ENCODE measurements around the gene SCAMP3.

The SCAMP3 gene

GRCh38 chr1:155285631-155286044 is 23.5 kb upstream of the SCAMP3 start:
- DNase-seq (ENCODE audit: low read depth): no peak

GRCh38 chr1:155285063-155285462 is 22.9 kb upstream of the SCAMP3 start:
- DNase-seq (ENCODE audit: low read depth): no peak

GRCh38 chr1:155284476-155284875 is 22.3 kb upstream of the SCAMP3 start:
- DNase-seq (ENCODE audit: low read depth): no peak

- DNase-seq (ENCODE audit: low read depth): no peak
Observed at GRCh38 chr1:155282488-155283091, 20.4 kb upstream of the SCAMP3 start.

- DNase-seq (ENCODE audit: low read depth): no peak
Observed at GRCh38 chr1:155279268-155279667, 17.1 kb upstream of the SCAMP3 start.

- DNase-seq (ENCODE audit: low read depth): no peak
Observed at GRCh38 chr1:155278689-155279160, 16.6 kb upstream of the SCAMP3 start.

GRCh38 chr1:155277902-155278688 is 15.9 kb upstream of the SCAMP3 start:
- no peak for DNase-seq (ENCODE audit: low read depth)

- DNase-seq (ENCODE audit: low read depth): peak; percentile 87
Observed at GRCh38 chr1:155277070-155277901, 15.1 kb upstream of the SCAMP3 start, which contains the start of gene HCN3. Gene HCN3 (plus strand): TSS chr1:155277463. CDS start chr1:155277591, 128 bp downstream.

GRCh38 chr1:155273343-155274245 is 11.4 kb upstream of the SCAMP3 start, which contains the start of gene CLK2:
Gene CLK2 (minus strand): TSS chr1:155273504. CDS start chr1:155270977, 2,527 bp downstream.
- DNase-seq (ENCODE audit: low read depth): peak; percentile 70

- DNase-seq (ENCODE audit: low read depth): no peak
Observed at GRCh38 chr1:155272466-155273342, 10.5 kb upstream of the SCAMP3 start.

- DNase-seq (ENCODE audit: low read depth): no peak
Observed at GRCh38 chr1:155269381-155269780, 7.2 kb upstream of the SCAMP3 start.

GRCh38 chr1:155268630-155269029 is 6.5 kb upstream of the SCAMP3 start:
- DNase-seq (ENCODE audit: low read depth): no peak

GRCh38 chr1:155267373-155267772 is 5.2 kb upstream of the SCAMP3 start:
- no peak for DNase-seq (ENCODE audit: low read depth)

GRCh38 chr1:155266553-155266952 is 4.4 kb upstream of the SCAMP3 start:
- no peak for DNase-seq (ENCODE audit: low read depth)

- no peak for DNase-seq (ENCODE audit: low read depth)
Observed at GRCh38 chr1:155263067-155263466, 907 bp upstream of the SCAMP3 start.

GRCh38 chr1:155261493-155261851 is 688 bp downstream of the SCAMP3 start:
- no peak for DNase-seq (ENCODE audit: low read depth)

- no peak for DNase-seq (ENCODE audit: low read depth)
Observed at GRCh38 chr1:155260276-155260675, 1.9 kb downstream of the SCAMP3 start.

- no peak for DNase-seq (ENCODE audit: low read depth)
Observed at GRCh38 chr1:155256058-155256852, 5.9 kb downstream of the SCAMP3 start.

GRCh38 chr1:155255243-155256007 is 6.7 kb downstream of the SCAMP3 start, which contains the start of gene ENTREP3:
Gene ENTREP3 (minus strand): TSS chr1:155255483. CDS start chr1:155254877, 606 bp downstream.
- no peak for DNase-seq (ENCODE audit: low read depth)

All from HS-27A (cell line).